Measurements from ENCODE around the gene GCLM.
"Not testable (repeated sequence)": the region's sequence is repeated elsewhere in the genome, so short reads cannot be mapped to it uniquely, and the experiment has no call there.

GCLM gene

DNA sequence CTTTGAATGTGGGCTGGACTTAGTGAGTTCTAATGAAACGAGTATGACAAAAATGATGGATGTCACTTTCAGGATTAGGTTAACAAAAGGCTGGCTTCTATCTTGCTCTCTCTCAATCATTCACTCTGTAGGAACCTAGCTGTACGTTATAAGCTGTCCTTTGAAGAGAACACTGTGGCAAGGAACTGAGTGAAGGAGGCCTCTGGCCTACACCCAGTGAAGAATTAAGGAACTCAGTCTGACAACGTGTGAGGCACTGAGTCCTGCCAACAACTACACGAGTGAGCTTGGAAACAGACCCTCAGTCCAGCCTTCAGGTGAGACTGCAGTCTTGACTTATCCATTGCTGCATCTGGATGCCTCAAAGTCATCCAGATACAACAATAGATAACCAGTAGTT, 27.0 kb downstream of the GCLM start:
- DNase-seq = no peak

DNA sequence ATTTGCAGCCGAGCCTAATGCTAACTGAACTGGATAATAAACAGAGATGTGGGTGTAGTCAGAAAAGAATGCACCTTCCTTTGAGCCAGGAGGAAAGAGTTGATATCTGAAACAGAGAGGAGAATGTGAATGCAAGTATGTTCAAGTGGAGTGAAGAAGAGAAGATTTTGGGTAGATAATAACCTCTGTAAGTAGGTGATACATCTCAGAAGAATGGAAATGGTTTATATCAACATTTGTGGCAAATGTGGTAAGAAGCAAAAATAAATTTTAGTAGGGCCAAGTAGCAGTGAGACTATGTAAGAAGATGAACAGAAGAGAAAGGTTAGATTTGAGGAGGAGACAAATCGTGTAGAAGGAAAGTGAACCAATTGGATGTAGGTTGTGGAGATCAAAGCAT, 28.5 kb downstream of the GCLM start:
- DNase-seq = no peak

DNA sequence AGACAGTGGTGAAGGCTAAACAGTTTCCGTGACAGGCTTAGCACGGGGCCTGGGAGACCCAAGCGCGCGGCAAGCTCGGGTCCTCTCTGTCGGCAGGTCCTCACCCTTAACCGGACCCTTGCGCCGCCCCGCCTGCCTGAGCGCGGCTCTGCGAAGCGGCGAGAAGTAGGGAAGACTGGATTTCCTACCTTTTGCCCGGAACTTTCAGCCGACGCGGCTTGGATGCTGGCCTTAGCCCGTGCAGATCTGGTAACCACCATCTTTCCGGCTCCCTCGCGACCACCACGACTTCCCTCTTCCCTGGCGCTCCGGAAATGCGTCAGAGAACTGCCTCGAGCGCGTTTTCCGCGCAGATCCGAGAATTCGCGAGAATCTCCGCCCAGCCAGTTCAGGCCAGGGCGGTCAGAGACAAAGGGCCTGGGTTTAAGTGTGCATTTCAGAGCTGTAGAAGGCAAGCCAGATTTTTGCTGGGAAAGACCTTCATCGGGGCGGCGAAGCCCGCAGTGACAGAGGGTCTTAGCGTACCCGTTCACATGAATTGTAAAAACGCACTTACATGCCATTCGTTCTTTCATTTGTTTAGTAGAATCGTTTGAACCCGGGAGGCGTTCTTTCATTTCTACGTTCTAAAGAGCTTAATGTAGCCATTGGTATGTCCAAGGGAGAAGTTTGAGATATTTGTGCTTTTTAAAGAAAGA, 30.2 kb downstream of the GCLM start, which contains the start of gene DNTTIP2:
Gene DNTTIP2, minus strand, starts transcription at position 318 of the 698 bp plus-strand sequence. Its CDS starts 58 bp downstream, at position 260.
- DNase-seq = peak; percentile 95

DNA sequence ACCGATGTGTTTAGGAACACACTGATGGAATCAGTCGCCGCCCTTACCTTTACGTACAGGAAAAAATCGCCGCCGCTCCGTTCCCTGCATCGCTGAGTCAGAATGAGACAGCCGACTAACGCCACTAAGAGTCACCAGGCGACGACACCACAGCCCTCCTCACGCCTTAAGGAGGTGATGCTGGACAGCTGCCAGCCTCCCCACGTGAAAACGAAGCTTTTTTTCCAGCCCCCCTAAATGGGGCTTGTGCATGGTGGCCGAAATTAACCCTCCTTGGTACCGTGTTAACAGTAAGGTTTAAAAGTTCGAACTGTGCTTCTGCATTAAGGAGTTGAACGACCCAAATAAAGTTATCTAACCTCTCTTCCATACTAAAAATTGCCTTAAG, 30.7 kb downstream of the GCLM start:
- DNase-seq = peak; percentile 75

DNA sequence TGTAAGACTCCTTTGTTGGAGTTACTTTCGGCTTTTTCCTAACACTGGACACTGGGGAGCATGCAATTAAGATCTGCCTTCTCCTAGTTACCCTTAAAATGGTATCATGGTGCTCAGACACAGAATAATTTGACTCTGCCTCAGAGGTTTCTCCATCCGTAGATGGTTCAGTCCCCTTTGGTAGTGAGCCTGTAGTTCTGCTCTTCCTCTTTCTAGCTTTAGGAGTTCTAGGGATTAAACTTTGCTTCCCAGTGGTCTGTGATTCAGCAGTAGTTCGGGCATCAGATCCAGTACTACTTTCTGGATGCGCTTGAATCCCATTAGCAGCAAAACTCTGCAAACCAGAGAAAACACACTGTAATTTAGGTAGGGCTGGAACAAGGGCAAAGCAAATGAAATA, 31.7 kb downstream of the GCLM start:
- no peak for DNase-seq

DNA sequence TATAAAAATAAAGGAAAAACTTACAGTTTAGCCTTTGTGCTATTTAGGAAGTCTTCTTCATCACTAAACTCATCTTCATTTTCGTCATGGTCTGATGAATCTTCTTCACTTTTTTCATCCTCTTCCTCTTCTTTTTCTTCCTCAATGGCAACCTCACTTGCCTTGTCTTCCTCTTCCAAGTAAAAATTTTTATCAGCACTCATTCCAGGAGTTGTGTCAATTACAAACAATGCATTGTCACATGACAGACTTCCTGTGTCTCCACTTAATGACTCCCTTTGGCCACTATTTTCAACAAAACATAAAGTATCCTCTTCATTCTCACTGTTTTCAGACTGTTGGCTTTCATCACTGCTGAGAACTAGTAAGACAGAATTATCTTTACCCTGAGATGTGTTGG, 33.0 kb downstream of the GCLM start:
- DNase-seq = peak; percentile 9

DNA sequence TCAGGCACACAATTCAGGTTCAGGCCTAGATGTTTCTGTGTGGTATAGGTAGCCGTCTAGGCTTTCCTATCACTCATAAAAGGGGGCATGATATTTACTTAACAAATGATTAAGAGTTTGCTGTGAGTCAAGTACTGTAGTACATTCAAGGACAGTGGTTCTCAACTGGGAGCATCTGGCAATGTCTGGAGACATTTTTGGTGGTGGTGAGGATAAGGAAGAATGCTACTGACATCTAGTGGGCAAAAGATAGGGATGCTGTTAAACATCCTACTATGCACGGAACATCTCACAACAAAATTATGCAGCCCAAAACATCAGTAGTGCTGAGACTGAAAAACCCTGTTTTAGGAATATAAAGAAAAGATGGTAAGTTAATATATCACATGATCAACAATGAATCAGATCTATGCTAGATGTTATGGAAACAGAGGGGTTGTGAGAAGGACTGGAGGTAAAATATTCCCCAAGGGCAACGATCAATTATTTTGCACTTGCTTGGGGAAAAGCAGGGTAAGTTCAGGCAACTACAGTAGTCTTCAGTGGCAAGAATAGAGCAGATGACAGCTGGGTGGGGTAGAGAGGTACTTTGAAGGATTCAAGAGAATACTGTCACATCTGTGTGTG, 35.1 kb downstream of the GCLM start:
- peak; percentile 14 for DNase-seq

DNA sequence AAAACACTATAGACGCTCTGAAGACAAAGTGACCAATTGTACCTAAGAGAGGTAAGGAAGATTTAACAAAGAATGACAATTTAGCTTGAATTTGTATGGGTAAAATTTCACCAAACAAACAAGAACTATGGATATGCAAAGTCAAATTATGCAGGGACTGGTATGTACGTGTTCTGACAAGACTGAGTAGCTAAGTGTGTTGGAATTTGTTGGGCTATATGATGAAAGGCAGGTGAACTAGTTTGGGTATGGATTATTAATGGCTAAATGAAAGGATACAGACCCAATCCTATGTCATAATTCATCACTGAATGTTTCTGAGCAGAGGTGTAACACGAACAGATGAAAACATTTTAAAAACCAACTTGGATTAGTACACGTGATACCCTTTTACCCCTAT, 37.9 kb downstream of the GCLM start:
- no peak for DNase-seq

DNA sequence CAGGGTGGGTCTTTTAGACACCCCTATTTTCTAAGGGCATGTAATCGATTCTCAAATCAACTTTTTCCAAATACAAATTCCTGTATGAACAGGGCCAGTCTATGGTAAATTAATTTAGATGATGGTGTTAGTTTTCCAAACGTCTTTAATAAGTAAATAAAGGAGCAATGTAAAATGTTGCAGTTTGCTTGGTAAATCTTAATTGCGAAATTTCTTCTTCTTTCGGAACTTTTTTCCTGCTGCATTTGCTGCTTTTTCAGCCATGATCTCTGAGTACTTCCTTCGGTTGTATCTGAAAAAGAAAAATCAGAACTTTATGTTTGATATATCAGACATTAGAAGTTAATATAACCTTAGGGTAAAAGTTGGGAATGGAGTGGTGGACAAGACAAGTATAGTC, 39.6 kb downstream of the GCLM start:
- DNase-seq = no peak

DNA sequence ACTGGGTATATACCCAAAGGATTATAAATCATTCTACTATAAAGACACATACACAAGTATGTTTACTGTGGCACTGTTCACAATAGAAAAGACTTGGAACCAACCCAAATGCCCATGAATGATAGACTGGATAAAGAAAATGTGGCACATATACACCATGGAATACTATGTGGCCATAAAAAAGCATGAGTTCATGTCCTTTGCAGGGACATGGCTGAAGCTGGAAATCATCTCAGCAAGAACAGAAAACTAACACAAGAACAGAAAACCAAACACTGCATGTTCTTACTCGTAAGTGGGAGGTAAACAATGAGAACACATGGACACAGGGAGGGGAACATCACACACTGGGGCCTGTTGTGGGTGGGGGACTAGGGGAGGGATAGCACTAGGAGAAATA, 40.7 kb downstream of the GCLM start:
- not testable (repeated sequence) for DNase-seq

DNA sequence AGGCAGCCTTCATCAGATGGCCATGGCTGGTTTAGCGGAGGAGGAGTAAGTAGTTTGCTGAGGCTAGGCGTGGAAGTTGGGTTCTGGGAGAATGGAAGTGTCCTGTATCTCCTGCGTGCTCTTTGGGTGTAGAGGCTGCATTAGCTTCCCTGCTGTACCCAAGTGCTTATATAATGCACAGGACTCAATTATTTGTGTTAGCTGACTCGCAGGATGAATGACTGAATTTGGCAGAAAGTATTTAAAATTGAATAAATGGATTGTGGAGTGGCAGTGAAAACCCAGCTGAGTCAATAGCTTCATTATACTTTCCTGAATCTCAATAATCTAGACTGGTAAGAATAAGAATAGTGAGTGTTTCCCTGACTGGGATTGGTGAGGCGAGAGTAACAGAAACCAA, 44.0 kb downstream of the GCLM start:
- no peak for DNase-seq

DNA sequence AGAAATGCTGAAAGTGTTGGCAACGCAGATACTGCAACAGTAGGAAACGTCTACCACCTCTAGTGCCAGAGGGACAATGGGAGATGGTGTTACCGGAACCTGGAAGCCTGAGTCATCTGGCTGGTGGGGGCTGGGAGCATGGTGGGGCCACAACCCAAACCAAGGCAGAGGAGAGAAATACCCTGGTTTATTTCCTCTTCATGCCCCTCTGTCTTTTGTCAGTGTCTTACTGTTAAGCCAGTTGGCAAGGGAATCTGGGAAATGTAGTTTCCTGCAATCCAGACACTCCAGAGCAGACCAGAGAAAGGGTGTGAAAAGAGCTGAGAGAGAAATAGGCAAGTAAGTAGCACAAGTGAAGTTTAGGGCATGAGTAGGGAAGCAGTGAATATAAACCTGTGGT, 45.1 kb downstream of the GCLM start:
- no peak for DNase-seq

DNA sequence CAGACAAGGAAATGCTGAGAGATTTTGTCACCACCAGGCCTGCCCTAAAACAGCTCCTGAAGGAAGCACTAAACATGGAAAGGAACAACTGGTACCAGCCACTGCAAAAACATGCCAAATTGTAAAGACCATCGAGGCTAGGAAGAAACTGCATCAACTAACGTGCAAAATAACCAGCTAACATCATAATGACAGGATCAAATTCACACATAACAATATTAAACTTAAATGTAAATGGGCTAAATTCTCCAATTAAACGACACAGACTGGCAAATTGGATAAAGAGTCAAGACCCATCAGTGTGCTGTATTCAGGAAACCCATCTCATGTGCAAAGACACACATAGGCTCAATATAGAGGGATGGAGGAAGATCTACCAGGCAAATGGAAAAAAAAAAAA, 51.6 kb downstream of the GCLM start:
- not testable (repeated sequence) for DNase-seq

DNA sequence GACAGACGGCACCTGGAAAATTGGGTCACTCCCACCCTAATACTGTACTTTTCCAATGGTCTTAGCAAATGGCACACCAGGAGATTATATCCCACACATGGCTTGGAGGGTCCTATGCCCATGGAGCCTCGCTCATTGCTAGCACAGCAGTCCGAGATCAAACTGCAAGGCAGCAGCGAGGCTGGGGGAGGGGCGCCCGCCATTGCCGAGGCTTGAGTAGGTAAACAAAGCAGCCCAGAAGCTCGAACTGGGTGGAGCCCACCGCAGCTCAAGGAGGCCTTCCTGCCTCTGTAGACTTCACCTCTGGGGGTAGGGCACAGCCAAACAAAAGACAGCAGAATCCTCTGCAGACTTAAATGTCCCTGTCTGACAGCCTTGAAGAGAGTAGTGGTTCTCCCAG, 53.2 kb downstream of the GCLM start:
- not testable (repeated sequence) for DNase-seq

DNA sequence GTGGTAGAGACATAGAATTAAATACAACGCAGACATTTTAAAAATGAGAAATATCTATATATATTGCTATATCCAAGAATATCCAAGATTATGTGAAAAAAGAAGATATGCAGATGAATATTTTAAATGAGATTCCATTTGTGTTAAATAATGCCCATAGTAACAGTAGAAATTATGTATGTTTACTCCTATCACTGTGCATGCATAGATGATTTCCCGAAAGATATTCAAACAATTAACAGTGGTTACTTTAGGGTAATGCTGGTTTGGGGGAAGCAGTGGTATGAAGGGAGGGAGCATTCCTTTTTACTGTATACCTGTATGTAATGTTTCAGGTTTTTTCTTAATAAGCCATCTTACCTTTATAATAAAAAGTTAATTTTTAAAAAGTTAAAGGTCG, 55.3 kb downstream of the GCLM start:
- no peak for DNase-seq

DNA sequence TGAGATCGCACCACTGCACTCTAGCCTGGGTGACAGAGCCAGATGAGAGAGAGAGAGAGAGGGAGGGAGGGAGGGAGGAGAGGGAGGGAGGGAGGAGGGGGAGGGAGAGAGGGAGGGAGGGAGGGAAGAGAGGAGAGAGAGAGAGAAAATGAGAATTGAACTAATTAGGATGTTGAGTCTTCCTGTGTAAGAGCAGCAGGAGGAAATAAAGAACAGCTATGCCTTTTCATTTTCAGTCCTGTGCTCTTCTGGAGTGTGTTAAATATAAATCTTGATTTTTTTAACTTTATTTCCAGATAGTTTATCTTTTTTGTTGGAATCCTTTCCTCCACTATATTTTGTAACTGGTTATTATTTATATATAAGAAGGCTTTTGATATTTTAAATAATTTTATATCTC, 57.4 kb downstream of the GCLM start:
- DNase-seq = no peak

DNA sequence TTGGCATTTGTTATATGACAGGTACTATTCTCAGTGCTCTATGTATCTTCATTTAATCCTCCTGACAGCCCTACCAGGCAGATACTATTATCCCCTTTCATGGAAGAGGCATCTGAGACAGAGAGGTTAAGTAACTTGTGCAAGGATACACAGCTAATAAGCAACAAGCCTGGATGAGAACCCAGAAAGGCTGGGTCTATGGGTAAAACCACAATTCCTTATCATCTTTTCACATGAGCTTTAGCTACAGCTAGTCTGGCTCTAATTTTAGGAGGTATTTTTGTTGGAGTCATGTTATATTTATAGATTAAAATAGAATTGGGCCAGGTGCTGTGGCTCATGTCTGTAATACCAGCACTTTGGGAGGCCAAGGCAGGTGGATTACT, 57.9 kb downstream of the GCLM start:
- DNase-seq = no peak

DNA sequence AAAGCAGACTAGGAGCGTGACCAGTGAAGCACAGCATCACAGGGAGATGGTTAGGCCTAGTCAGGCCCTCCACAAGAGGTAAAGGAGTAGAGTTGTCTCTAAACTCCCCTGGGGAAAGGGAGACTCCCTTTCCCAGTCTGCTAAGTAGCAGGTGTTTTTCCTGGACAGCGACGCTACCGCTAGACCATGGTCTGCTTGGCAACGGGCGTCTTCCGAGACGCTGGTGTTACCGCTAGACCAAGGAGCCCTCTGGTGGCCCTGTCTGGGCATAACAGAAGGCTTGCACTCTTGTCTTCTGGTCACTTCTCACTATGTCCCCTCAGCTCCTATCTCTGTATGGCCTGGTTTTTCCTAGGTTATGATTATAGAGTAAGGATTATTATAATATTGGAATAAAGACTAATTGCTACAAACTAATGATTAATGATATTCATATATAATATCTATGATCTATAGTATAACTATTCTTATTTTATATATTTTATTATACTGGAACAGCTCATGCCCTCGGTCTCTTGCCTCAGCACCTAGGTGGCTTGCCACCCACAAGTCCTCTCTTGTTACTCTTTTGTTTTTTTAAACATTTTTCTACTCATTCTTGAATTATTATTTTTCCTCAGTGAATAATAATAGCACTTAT, 58.4 kb downstream of the GCLM start:
- peak; percentile 26 for DNase-seq

DNA sequence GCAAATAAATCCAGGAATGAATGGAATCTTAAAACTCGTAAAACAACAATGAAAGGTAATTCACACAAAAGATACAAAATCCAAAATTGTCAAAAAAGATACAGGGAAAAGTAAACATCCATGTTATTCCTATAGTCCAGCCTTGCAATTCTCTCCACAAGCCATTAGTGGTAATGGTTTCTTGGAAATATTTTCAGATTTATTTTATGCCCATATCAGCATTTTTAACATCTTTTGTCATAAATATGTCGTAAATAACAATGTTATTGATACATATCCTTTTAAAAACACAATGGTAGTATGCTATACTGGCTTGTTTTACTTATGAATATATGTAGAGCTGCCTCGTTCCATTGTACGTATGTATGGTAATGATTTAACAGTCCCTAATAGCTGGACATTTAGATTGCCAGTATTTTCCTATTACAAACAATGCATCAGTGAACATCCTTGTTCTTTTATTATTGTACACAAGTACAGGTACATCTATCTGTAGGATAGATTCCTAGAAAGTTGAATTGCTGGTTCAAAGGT, 60.8 kb downstream of the GCLM start:
- DNase-seq = no peak

DNA sequence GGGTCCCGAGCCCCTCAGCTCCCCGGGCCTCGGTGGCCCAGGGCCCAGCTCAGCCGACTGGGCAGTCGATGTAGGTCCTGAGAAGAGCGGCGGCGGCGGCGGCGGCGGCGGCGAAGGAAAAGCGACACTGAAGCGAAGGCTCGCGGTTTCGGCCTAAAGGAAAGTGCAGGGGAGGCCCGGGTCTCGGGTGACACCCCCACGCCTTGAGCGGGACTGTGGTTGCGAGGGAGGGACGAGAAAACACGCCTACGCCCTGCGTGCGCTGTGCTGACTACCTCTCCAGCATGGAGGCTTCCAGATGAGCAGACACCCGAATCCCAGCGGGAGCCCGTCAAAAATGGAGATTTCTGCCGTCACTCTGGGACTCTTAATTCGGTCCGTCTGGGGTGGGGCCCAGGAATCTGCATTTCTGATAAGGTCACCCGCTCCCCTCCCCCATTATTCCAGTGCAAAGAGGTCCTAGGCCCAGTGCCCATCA, 61.4 kb downstream of the GCLM start:
- peak; percentile 72 for DNase-seq

DNA sequence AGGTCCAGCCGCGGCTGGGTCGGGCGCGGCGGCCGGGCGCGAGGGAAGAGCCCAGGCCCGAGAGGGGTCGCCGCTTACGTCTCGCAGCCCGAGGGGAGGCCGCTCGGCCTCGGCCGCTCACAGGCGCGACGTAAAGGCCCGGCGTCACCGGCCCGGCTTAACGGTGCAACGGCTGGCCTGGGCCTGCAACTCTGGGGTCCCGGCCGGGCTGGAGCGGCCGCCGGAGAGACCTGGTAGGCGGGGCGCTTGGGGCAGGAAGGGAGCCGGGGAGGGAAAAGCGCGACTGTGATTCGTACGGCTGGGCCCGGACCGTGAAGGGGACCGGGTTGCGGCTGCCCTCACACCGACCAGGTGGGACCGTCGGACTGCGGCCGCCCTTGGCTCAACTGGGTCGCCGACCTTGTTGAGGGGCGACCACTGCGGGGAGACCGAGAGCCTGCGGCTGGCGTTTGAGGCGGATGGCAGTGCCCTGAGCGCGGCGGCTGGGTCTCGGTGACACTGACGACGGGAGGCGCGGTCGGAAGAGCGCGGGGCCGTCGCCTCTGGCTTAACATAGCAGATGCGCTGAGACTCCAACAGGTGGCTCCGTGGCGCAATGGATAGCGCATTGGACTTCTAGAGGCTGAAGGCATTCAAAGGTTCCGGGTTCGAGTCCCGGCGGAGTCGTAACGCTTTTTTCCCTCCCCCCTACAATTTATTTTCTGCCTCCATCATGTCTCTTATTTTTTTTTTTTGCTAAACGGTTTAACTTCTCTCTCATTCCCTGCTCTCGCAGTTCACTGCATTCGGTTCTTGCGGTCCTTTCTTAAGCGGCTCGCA, 62.0 kb downstream of the GCLM start:
- peak; percentile 93 for DNase-seq

DNA sequence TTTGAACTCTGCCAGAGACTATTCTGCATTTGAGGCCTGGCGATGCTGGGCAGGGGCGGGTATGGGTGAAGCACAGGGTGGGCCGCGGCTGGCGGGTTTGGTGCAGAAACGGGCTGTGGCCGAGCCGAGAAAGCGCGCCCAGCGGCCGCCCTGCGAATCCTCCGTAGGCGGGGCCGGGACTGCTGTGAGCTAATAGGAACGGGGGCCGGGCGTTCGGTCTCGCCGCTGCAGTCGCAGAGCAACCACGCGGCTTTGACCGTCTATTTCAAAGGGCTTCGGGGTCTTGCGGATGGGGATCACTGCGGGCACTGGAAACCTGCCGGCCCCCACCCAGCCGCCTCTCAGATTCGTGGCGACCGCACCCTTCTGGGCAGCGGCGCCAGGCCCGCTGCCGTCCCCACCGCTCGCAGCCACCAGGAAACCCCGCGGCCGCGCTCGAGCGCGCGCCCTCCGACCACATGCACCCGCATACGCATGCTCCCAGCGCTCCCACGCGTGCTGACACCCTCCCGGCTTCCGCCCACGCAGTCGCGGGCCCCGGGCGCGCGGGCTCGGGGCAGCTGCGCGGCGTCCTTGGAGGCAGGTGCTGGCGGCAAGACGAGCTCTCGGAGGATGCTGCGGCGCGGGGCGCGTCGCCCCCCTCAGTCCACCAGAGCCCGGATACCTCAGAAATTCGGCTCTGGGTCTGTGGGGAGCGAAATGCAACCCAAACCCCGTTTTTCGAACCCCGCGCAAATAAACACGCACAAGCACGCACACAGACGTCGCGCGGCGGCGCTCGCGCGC, 62.8 kb downstream of the GCLM start:
- peak; percentile 86 for DNase-seq
